Esophagus (tissue), 2 donors: ENCODE measurements around the gene ZNF722. TPM values are rescaled to one million over a fixed set of nuclear protein-coding genes. Genes with fewer than 3 reads are reported as not detected.
"Not testable (repeated sequence)": the region's sequence is repeated elsewhere in the genome, so short reads cannot be mapped to it uniquely, and the experiment has no call there.

Experiments used
- H3K27ac ChIP-seq, 2 donors: one replicate each; pipeline ENCODE4 v1.5.1; 2013; ENCODE audit warnings: low read depth in 2 of 2, mild to moderate bottlenecking in 2 of 2, inconsistent platforms in 1 of 2, low read length in 1 of 2, moderate library complexity in 1 of 2
- H3K27me3 ChIP-seq, 2 donors: one replicate each; pipeline ENCODE4 v1.6.1; 2013; ENCODE audit warnings: low read length in 2 of 2, control low read depth in 1 of 2, mild to moderate bottlenecking in 1 of 2; ENCODE audit not compliant: insufficient read depth in 2 of 2, control insufficient read depth in 1 of 2
- H3K36me3 ChIP-seq, 2 donors: one replicate each; pipeline ENCODE4 v1.6.1; 2013; ENCODE audit warnings: low read length in 1 of 2; ENCODE audit not compliant: control insufficient read depth in 2 of 2, insufficient read depth in 2 of 2
- H3K4me1 ChIP-seq, 2 donors: one replicate each; pipeline ENCODE4 v1.6.1; 2013; ENCODE audit warnings: low read length in 1 of 2; ENCODE audit not compliant: control insufficient read depth in 2 of 2, insufficient read depth in 2 of 2
- H3K4me3 ChIP-seq, 2 donors: one replicate each; pipeline ENCODE4 v1.5.1; 2013; ENCODE audit warnings: low read length in 2 of 2, mild to moderate bottlenecking in 2 of 2, low read depth in 1 of 2, moderate library complexity in 1 of 2
- H3K9me3 ChIP-seq, 2 donors: one replicate each; pipeline ENCODE4 v1.6.1; 2013; ENCODE audit warnings: mild to moderate bottlenecking in 2 of 2, low read depth in 1 of 2, low read length in 1 of 2, moderate library complexity in 1 of 2; ENCODE audit not compliant: control insufficient read depth in 2 of 2, insufficient read depth in 1 of 2
- WGBS, 2 donors: extraction: QIAGEN DNeasy Blood & Tissue Kit; methylation state at CpG; one replicate each; pipeline ENCODE4 v1.1.7; 2013; 5-methylcytosine and 5-hydroxymethylcytosine counted together
- polyA plus RNA-seq, 2 donors: library from polyadenylated mRNA; stranded (reverse); fragments of 200-250 nt; gene quantifications; one replicate each; pipeline ENCODE4 v1.2.3, GENCODE V29; 2013
- donor health status: healthy with polysubstance abuse.
- donor health status: Bipolar disorder and iron deficiency.

The ZNF722 gene
- polyA plus RNA-seq, result not detected

- H3K27ac ChIP-seq, result no peak within 1 kb of the TSS
- no peak within 1 kb of the TSS for H3K4me3 ChIP-seq
- no peaks in the 10 kb centered on the region for H3K4me1 ChIP-seq
- no peaks in the 10 kb centered on the region for H3K27me3 ChIP-seq
- H3K36me3 ChIP-seq, result no peaks in the 10 kb centered on the region
- peaks cover 8 to 11% of the 10 kb centered on the region in 2 donors for H3K9me3 ChIP-seq
- WGBS, 2 donors, result 90 to 92% methylated on average over 10 of the region's 10 CpGs
Observed at GRCh38 chr7:63998549-63998948, at the start of gene ZNF722. ZNF722 (plus strand) TSS chr7:63998849; CDS start chr7:63998962, 113 bp downstream.

- Histone ChIP-seq H3K36me3 (no peaks in the 10 kb centered on the region), H3K9me3 (peaks cover 9 to 10% of the 10 kb centered on the region in 2 donors), H3K4me1 (no peaks in the 10 kb centered on the region), H3K4me3 (no peak overlapping the region), H3K27me3 (no peaks in the 10 kb centered on the region), H3K27ac (no peak overlapping the region)
- 47% methylated on average over 2 of the region's 2 CpGs for WGBS, 2 donors
Observed at GRCh38 chr7:63953181-63953580, 45.5 kb upstream of the ZNF722 start.

GRCh38 chr7:63968629-63969028, 30.0 kb upstream of the ZNF722 start:
- peaks cover 0 to 2% of the 10 kb centered on the region in 2 donors for H3K27me3 ChIP-seq
- H3K36me3 ChIP-seq, result no peaks in the 10 kb centered on the region
- no peaks in the 10 kb centered on the region for H3K4me1 ChIP-seq
- no peak overlapping the region for H3K4me3 ChIP-seq
- no peak overlapping the region for H3K27ac ChIP-seq
- H3K9me3 ChIP-seq, result peaks cover 0 to 2% of the 10 kb centered on the region in 2 donors

GRCh38 chr7:64015496-64015895, 16.8 kb downstream of the ZNF722 start:
- WGBS, 2 donors, result 72 to 74% methylated on average over 2 of the region's 2 CpGs
- not testable (repeated sequence) for H3K27me3 ChIP-seq, H3K36me3 ChIP-seq, H3K4me1 ChIP-seq, H3K4me3 ChIP-seq, H3K27ac ChIP-seq, H3K9me3 ChIP-seq

GRCh38 chr7:64035388-64035787, 36.7 kb downstream of the ZNF722 start:
- Histone ChIP-seq H3K4me3 (no peak overlapping the region), H3K36me3 (no peaks in the 10 kb centered on the region), H3K9me3 (peaks cover 18 to 19% of the 10 kb centered on the region in 2 donors), H3K27ac (no peak overlapping the region), H3K27me3 (no peaks in the 10 kb centered on the region), H3K4me1 (no peaks in the 10 kb centered on the region)
- 78 to 80% methylated on average over 3 of the region's 3 CpGs for WGBS, 2 donors

GRCh38 chr7:64037095-64037494, 38.4 kb downstream of the ZNF722 start:
- H3K4me1 ChIP-seq, result no peaks in the 10 kb centered on the region
- peaks cover 25 to 26% of the 10 kb centered on the region in 2 donors for H3K9me3 ChIP-seq
- H3K27me3 ChIP-seq, result no peaks in the 10 kb centered on the region
- no peak overlapping the region for H3K4me3 ChIP-seq
- 18 to 25% methylated on average over 18 to 21 of the region's 21 CpGs for WGBS, 2 donors
- H3K27ac ChIP-seq, result no peak overlapping the region
- H3K36me3 ChIP-seq, result no peaks in the 10 kb centered on the region

- 11 to 14% methylated on average over 33 of the region's 33 CpGs for WGBS, 2 donors
- H3K27ac ChIP-seq, result peak within 1 kb of the TSS; percentile 79 to 81
Observed at GRCh38 chr7:64045301-64046040, 46.8 kb downstream of the ZNF722 start, which contains the start of gene ZNF727. ZNF727 (plus strand) TSS chr7:64045434; CDS start chr7:64045622, 188 bp downstream.

GRCh38 chr7:64046041-64046389, 47.4 kb downstream of the ZNF722 start:
- peak overlapping the region; percentile 59 to 84 for H3K4me3 ChIP-seq
- 18 to 27% methylated on average over 12 of the region's 12 CpGs for WGBS, 2 donors

More at GRCh38 chr7:64045301-64046040, 46.8 kb downstream of the ZNF722 start, which contains the start of gene ZNF727:
- H3K4me3 ChIP-seq, result peak within 1 kb of the TSS; percentile 59 to 84
- no peaks in the 10 kb centered on the region for H3K4me1 ChIP-seq
- peaks cover 10 to 16% of the 10 kb centered on the region in 2 donors for H3K9me3 ChIP-seq
- H3K36me3 ChIP-seq, result no peaks in the 10 kb centered on the region
- no peaks in the 10 kb centered on the region for H3K27me3 ChIP-seq

More at GRCh38 chr7:64046041-64046389, 47.4 kb downstream of the ZNF722 start:
- Histone ChIP-seq H3K27ac (peak overlapping the region in 1 of 2 donors; percentile 81), H3K36me3 (no peaks in the 10 kb centered on the region), H3K4me1 (no peaks in the 10 kb centered on the region), H3K27me3 (no peaks in the 10 kb centered on the region), H3K9me3 (peaks cover 10 to 16% of the 10 kb centered on the region in 2 donors)
